Measurements from ENCODE around the gene RHOG. TPM values are rescaled to one million over a fixed set of nuclear protein-coding genes. Genes with fewer than 3 reads are reported as not detected.
"Not testable (repeated sequence)": the region's sequence is repeated elsewhere in the genome, so short reads cannot be mapped to it uniquely, and the experiment has no call there.

The RHOG gene
- total and polyA plus RNA-seq, 8 donors = 9.0 to 27.5 (median 14.0) TPM

DNA sequence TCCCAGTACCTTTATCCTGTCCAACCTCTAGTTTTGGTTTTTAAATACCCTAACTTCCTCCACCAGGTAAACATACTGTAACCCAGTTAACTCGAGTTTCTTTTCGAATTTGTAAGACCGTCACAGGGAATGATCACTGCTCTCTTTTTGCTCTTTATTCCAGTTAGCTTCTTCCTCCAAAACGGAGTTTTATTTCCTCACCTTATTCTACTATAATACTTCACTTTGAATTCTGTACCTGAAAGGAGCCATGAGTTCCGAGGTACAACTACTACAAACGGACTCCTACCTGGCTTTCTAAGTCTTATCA is 44.8 kb downstream of the RHOG start:
- ATAC-seq (no peak), FAIRE-seq (no peak), DNase-seq (no peak)
- Histone ChIP-seq H3K27ac (peak overlapping the region in 1 of 4 donors; percentile 95), H3K27me3 (no peaks in the 10 kb centered on the region), H3K4me1 (peaks cover 7 to 16% (median 13%) of the 10 kb centered on the region in 3 donors), H3K9me3 (no peaks in the 10 kb centered on the region), H3K36me3 (peaks cover 0 to 18% (median 0%) of the 10 kb centered on the region in 3 donors), H3K4me3 (peak overlapping the region; percentile 58 to 99 (median 77))
- TF ChIP-seq, protein P1, sequence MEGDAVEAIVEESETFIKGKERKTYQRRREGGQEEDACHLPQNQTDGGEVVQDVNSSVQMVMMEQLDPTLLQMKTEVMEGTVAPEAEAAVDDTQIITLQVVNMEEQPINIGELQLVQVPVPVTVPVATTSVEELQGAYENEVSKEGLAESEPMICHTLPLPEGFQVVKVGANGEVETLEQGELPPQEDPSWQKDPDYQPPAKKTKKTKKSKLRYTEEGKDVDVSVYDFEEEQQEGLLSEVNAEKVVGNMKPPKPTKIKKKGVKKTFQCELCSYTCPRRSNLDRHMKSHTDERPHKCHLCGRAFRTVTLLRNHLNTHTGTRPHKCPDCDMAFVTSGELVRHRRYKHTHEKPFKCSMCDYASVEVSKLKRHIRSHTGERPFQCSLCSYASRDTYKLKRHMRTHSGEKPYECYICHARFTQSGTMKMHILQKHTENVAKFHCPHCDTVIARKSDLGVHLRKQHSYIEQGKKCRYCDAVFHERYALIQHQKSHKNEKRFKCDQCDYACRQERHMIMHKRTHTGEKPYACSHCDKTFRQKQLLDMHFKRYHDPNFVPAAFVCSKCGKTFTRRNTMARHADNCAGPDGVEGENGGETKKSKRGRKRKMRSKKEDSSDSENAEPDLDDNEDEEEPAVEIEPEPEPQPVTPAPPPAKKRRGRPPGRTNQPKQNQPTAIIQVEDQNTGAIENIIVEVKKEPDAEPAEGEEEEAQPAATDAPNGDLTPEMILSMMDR (IDR thresholded peaks at IDR 0.05) = no peak
- intact Hi-C loops (cut with DNase I) = no loop called here
- 16 to 21% methylated on average over 6 of the region's 6 CpGs for WGBS, 2 donors

DNA sequence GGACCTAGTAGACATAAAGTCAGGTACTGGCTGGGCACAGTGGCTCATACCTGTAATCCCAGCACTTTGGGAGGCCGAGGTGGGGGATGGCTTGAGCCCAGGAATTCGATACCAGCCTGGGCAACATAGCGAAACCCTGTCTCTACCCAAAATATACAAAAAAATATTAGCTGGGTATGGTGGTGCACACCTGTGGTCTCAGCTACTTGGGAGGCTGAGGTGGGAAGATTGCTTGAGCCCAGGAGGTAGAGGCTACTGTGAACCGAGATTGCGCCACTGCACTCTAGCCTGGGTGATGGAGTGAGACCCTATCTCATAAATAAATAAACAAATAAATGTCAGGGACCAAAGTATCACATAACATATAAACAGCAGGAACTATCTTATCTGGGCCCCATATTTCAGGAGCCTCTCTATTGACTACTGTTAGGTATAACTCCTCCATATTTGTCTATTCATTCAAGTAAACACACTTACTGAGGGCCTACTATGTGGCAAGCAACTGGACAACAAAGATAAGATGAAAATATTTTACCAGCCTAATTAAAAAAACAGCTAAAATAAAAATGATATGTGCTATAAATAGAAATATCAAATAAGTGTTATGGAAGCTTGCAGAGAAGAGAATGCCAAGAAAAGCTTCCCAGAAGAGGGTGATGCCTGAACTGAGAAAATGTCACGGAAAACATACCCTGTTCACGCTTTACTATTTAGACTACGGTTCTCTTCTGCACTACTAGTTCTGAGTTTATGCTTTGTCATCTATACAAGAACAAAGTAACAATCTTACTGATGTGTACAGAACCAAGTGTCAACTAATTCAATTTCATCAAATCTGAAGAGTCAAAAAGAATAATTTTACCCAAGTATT is 45.4 kb downstream of the RHOG start:
- Histone ChIP-seq H3K27ac (no peak overlapping the region), H3K4me3 (peak overlapping the region in 3 of 4 donors; percentile 58 to 99 (median 92)), H3K9me3 (no peaks in the 10 kb centered on the region), H3K27me3 (no peaks in the 10 kb centered on the region), H3K4me1 (peaks cover 7 to 16% (median 13%) of the 10 kb centered on the region in 3 donors), H3K36me3 (peaks cover 0 to 18% (median 0%) of the 10 kb centered on the region in 3 donors)
- 77 to 84% methylated on average over 8 of the region's 8 CpGs for WGBS, 2 donors
- intact Hi-C loops (cut with DNase I) = no loop called here
- DNase-seq = no peak
- FAIRE-seq = no peak
- ATAC-seq = no peak
- TF ChIP-seq, protein P1 (IDR thresholded peaks at IDR 0.05) = no peak

DNA sequence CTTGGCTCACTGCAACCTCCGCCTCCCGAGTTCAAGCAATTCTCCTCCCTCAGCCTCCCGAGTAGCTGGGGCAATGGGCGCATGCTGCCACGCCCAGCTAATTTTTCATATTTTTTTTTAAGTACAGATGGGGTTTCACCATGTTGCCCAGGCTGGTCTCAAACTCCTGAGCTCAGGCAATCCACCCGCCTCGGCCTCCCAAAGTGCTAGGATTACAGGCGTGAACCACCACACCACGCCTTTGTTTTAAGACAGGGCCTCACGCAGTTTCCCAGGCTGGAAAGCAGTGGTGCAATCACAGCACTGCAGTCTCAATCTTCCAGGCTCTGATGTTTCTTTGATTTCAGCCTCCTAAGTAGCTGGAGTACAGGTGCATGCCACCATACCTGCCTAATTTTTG is 46.4 kb downstream of the RHOG start:
- WGBS, 2 donors = 96% methylated on average over 10 of the region's 10 CpGs
- intact Hi-C loops (cut with DNase I); ATAC-seq; DNase-seq; H3K9me3 ChIP-seq; H3K4me3 ChIP-seq; FAIRE-seq; H3K27me3 ChIP-seq; H3K27ac ChIP-seq: not testable (repeated sequence)
- Histone ChIP-seq H3K4me1 (peaks cover 7 to 16% (median 13%) of the 10 kb centered on the region in 3 donors), H3K36me3 (peaks cover 0 to 18% (median 0%) of the 10 kb centered on the region in 3 donors)

DNA sequence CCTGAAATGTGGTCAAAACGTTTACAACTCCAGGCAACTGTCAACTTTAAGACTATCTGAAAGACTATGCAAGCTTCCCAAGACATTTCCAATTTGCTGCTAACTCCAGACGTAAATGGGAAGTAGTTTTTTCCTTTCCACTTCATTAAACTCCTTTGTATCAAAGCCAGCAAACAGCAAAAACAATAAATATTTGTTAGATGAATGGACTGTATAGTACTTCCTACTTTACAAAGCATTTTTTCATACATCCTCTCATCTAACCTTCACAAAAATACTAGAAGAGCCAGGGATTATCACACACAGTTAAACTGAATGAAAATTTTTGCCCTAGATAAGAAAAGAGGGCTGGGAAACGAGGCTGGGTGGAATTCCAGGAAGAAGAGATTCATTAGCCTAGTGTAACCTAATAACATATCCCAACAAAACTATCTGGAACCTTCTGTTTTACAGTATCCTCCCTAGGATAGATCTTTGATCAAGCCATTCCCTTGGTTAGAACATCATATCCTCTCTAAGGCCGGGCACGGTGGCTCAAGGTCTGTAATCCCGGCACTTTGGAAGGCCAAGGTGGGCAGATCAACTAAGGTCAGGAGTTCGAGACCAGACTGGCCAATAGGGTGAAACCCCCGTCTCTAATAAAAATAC is 53.9 kb downstream of the RHOG start:
- H3K36me3 ChIP-seq = no peaks in the 10 kb centered on the region
- intact Hi-C loops (cut with DNase I) = loop anchor here in 1 of 3 donors (10.0 kb wide), 1 partner anchor 62 kb away; no protein-coding TSS in a partner anchor
- H3K27me3 ChIP-seq = no peaks in the 10 kb centered on the region
- FAIRE-seq = no peak
- peak overlapping the region in 1 of 4 donors; percentile 1 for H3K27ac ChIP-seq
- H3K9me3 ChIP-seq = no peaks in the 10 kb centered on the region
- TF ChIP-seq, protein P1 (IDR thresholded peaks at IDR 0.05) = no peak
- no peak for ATAC-seq
- no peak for DNase-seq
- no peak overlapping the region for H3K4me3 ChIP-seq
- 61 to 69% methylated on average over 8 of the region's 8 CpGs for WGBS, 2 donors
- H3K4me1 ChIP-seq = peaks cover 0 to 7% (median 6%) of the 10 kb centered on the region in 3 donors

DNA sequence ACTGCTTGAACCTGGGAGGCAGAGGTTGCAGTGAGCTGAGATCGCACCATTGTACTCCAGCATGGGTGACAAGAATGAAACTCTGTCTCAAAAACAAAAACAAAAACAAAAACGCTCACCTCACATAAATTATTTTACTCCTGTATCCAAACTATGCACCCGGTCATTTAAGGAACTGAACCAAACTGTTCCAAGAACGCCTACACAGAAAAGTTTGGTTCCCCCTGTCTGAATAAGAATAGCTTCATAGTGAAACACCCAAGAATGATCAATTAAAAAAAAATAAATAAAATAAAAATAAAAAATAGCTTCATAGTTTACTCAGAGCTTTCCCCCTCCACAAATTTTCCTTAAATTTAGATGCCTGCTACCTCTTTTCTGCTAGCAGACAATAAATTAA is 57.1 kb downstream of the RHOG start:
- Histone ChIP-seq H3K27me3 (no peaks in the 10 kb centered on the region), H3K4me3 (no peak overlapping the region), H3K27ac (no peak overlapping the region), H3K4me1 (peaks cover 0 to 12% (median 10%) of the 10 kb centered on the region in 3 donors), H3K9me3 (no peaks in the 10 kb centered on the region), H3K36me3 (peaks cover 0 to 11% (median 4%) of the 10 kb centered on the region in 3 donors)
- FAIRE-seq = peak; percentile 72
- 90 to 92% methylated on average over 4 of the region's 4 CpGs for WGBS, 2 donors
- intact Hi-C loops (cut with DNase I) = loop anchor here in 1 of 3 donors (10.0 kb wide), 1 partner anchor 59 kb away; no protein-coding TSS in a partner anchor
- ATAC-seq = no peak
- DNase-seq = no peak
- TF ChIP-seq, protein P1 (IDR thresholded peaks at IDR 0.05) = no peak
